ENCODE results near the gene USP28. TPM values are rescaled to one million over a fixed set of nuclear protein-coding genes. Genes with fewer than 3 reads are reported as not detected.
"Not testable (repeated sequence)": the region's sequence is repeated elsewhere in the genome, so short reads cannot be mapped to it uniquely, and the experiment has no call there.

The USP28 gene
- total RNA-seq, 4 donors from 2014 or later: 5.3 to 43.3 (median 22.4) TPM

- TF ChIP-seq CTCF (IDR thresholded peaks at IDR 0.05): no peak
- no peak for TF ChIP-seq POLR2A (IDR thresholded peaks at IDR 0.05)
- Histone ChIP-seq H3K4me1 (no peaks in the 10 kb centered on the region), H3K27me3 (no peaks in the 10 kb centered on the region), H3K4me3 (no peak overlapping the region), H3K27ac (no peak overlapping the region), H3K9me3 (no peaks in the 10 kb centered on the region), H3K36me3 (no peaks in the 10 kb centered on the region)
- intact Hi-C loops (cut with DNase I; ENCODE audit: low total_unique reads): no loop called here
- DNase-seq: no peak
These were observed 69.7 kb downstream of the USP28 start for GRCh38 chr11:113805640-113806039.

- Histone ChIP-seq H3K4me3 (no peak overlapping the region), H3K27ac (no peak overlapping the region), H3K36me3 (no peaks in the 10 kb centered on the region), H3K27me3 (no peaks in the 10 kb centered on the region), H3K9me3 (no peaks in the 10 kb centered on the region), H3K4me1 (no peaks in the 10 kb centered on the region)
- TF ChIP-seq CTCF (IDR thresholded peaks at IDR 0.05) (no peak), POLR2A (IDR thresholded peaks at IDR 0.05) (no peak)
- intact Hi-C loops (cut with DNase I; ENCODE audit: low total_unique reads): no loop called here
- DNase-seq: no peak
These were observed 72.8 kb downstream of the USP28 start for GRCh38 chr11:113802621-113803020.

- DNase-seq: no peak
- Histone ChIP-seq H3K4me3 (no peak overlapping the region), H3K27me3 (no peaks in the 10 kb centered on the region), H3K27ac (no peak overlapping the region), H3K9me3 (no peaks in the 10 kb centered on the region), H3K36me3 (no peaks in the 10 kb centered on the region), H3K4me1 (no peaks in the 10 kb centered on the region)
- TF ChIP-seq CTCF (IDR thresholded peaks at IDR 0.05) (peak; percentile 26 to 59 (median 46)), POLR2A (IDR thresholded peaks at IDR 0.05) (no peak)
- intact Hi-C loops (cut with DNase I; ENCODE audit: low total_unique reads): no loop called here
These were observed 78.6 kb downstream of the USP28 start for GRCh38 chr11:113796663-113797259.

GRCh38 chr11:113789675-113790320 is 85.6 kb downstream of the USP28 start:
- DNase-seq: no peak
- H3K27ac ChIP-seq: no peak overlapping the region
- no peaks in the 10 kb centered on the region for H3K4me1 ChIP-seq
- intact Hi-C loops (cut with DNase I; ENCODE audit: low total_unique reads): no loop called here
- no peak overlapping the region for H3K4me3 ChIP-seq
- no peaks in the 10 kb centered on the region for H3K9me3 ChIP-seq
- no peaks in the 10 kb centered on the region for H3K36me3 ChIP-seq
- TF ChIP-seq CTCF (IDR thresholded peaks at IDR 0.05): no peak
- TF ChIP-seq POLR2A (IDR thresholded peaks at IDR 0.05): no peak
- no peaks in the 10 kb centered on the region for H3K27me3 ChIP-seq

- not testable (repeated sequence) for H3K4me1 ChIP-seq
These were observed 86.4 kb downstream of the USP28 start for GRCh38 chr11:113789016-113789415.

More at GRCh38 chr11:113789016-113789415, 86.4 kb downstream of the USP28 start:
- H3K4me3 ChIP-seq; DNase-seq; H3K36me3 ChIP-seq; H3K27me3 ChIP-seq; H3K27ac ChIP-seq; H3K9me3 ChIP-seq; intact Hi-C loops (cut with DNase I; ENCODE audit: low total_unique reads): not testable (repeated sequence)
